HepG2 (cell line): ENCODE data around the gene TAF6L. TPM values are rescaled to one million over a fixed set of nuclear protein-coding genes. Genes with fewer than 3 reads are reported as not detected.
A peak's percentile ranks its signal among the peaks of the same experiment; 100 is the strongest.

ENCODE experiments used
- AKAP8 ChIP-seq: sonication (generic); formaldehyde crosslinking; IDR thresholded peaks from 2 replicates; pipeline ENCODE4 v1.5.1; 2020; ENCODE audit warnings: mild to moderate bottlenecking, missing genetic modification reagents
- DBP ChIP-seq: sonication (generic); formaldehyde crosslinking; IDR thresholded peaks from 2 replicates; pipeline ENCODE4 v1.4.0; 2020; ENCODE audit warnings: missing genetic modification reagents; ENCODE audit errors: not compliant biosample characterization
- E2F2 ChIP-seq: sonication (generic); formaldehyde crosslinking; IDR thresholded peaks from 2 replicates; pipeline ENCODE4 v1.4.0; 2020; ENCODE audit warnings: missing genetic modification reagents, borderline replicate concordance
- FIP1L1 ChIP-seq: fragments of 200-400 bp; formaldehyde crosslinking; IDR thresholded peaks from 2 replicates; pipeline ENCODE4 v1.6.1; 2018; ENCODE audit warnings: low read depth, mild to moderate bottlenecking, low read length, moderate library complexity, borderline replicate concordance; ENCODE audit not compliant: insufficient read depth
- MIXL1 ChIP-seq: IDR thresholded peaks from 2 replicates; pipeline ENCODE4 v1.6.1; 2016
- PREB ChIP-seq: sonication (generic); formaldehyde crosslinking; IDR thresholded peaks from 2 replicates; pipeline ENCODE4 v1.4.0; 2020; ENCODE audit warnings: missing genetic modification reagents
- REST ChIP-seq, 2 experiments: IDR thresholded peaks; 2 replicates each; pipeline ENCODE4 v1.6.1; 2011 to 2012; ENCODE audit warnings: low read length in 2 of 2, borderline replicate concordance in 1 of 2, low read depth in 1 of 2, mild to moderate bottlenecking in 1 of 2, moderate library complexity in 1 of 2
- SP5 ChIP-seq: IDR thresholded peaks from 2 replicates; pipeline ENCODE4 v1.6.1; 2016; ENCODE audit warnings: low read depth, borderline replicate concordance
- STAG1 ChIP-seq: sonication (generic); formaldehyde crosslinking; IDR thresholded peaks from 2 replicates; pipeline ENCODE4 v1.4.0; 2020; ENCODE audit warnings: missing genetic modification reagents
- TARDBP ChIP-seq: sonication (generic); formaldehyde crosslinking; IDR thresholded peaks from 2 replicates; pipeline ENCODE4 v1.8.0; 2022; ENCODE audit warnings: mild to moderate bottlenecking, missing genetic modification reagents
- TERF1 ChIP-seq: sonication (generic); formaldehyde crosslinking; IDR thresholded peaks from 2 replicates; pipeline ENCODE4 v1.8.0; 2022; ENCODE audit warnings: mild to moderate bottlenecking, missing genetic modification reagents, moderate library complexity
- ZBTB7B ChIP-seq: sonication (generic); formaldehyde crosslinking; IDR thresholded peaks from 2 replicates; pipeline ENCODE4 v1.4.0; 2020; ENCODE audit warnings: missing genetic modification reagents
- ZFP62 ChIP-seq: sonication (generic); formaldehyde crosslinking; IDR thresholded peaks from 2 replicates; pipeline ENCODE4 v1.4.0; 2020; ENCODE audit warnings: missing genetic modification reagents
- ZMYM3 ChIP-seq: sonication (generic); formaldehyde crosslinking; IDR thresholded peaks from 2 replicates; pipeline ENCODE4 v1.5.1; 2020; ENCODE audit warnings: mild to moderate bottlenecking, missing genetic modification reagents
- ZNF136 ChIP-seq: sonication (generic); formaldehyde crosslinking; IDR thresholded peaks from 2 replicates; pipeline ENCODE4 v1.8.1; 2022; ENCODE audit warnings: low read depth, mild to moderate bottlenecking, moderate library complexity, missing genetic modification reagents
- ZNF275 ChIP-seq: sonication (generic); formaldehyde crosslinking; IDR thresholded peaks from 2 replicates; pipeline ENCODE4 v1.8.0; 2022; ENCODE audit warnings: missing genetic modification reagents, mild to moderate bottlenecking, inconsistent platforms, borderline replicate concordance
- ZNF567 ChIP-seq: sonication (generic); formaldehyde crosslinking; IDR thresholded peaks from 2 replicates; pipeline ENCODE4 v1.8.1; 2023; ENCODE audit warnings: mild to moderate bottlenecking, missing genetic modification reagents, borderline replicate concordance
- ZNF672 ChIP-seq: sonication (generic); formaldehyde crosslinking; IDR thresholded peaks from 2 replicates; pipeline ENCODE4 v1.8.1; 2022; ENCODE audit warnings: missing genetic modification reagents
- ZNF773 ChIP-seq: sonication (generic); formaldehyde crosslinking; IDR thresholded peaks from 2 replicates; pipeline ENCODE4 v1.4.0; 2020; ENCODE audit warnings: missing genetic modification reagents, borderline replicate concordance
- polyA plus RNA-seq, 8 experiments: library from polyadenylated mRNA; depleted of rRNA in 3 of 8; stranded (reverse) in 7 of 8; unstranded in 1 of 8; fragments of >200 nt; fragmentation: Illumina TruSeq in 4 of 8; extraction: Trizol in 4 of 8; gene quantifications; 2 replicates each; pipeline versions ENCODE4 v1.2.1 to v1.2.3, GENCODE V29; 2011 to 2016; ENCODE audit warnings: low read depth in 4 of 8, missing spikeins in 1 of 8, mixed read lengths in 1 of 8; ENCODE audit not compliant: insufficient read depth in 1 of 8
- total RNA-seq, 5 experiments: library from RNA; depleted of rRNA; stranded (reverse); fragments of >200 nt; fragmentation: Illumina TruSeq; extraction: Trizol; gene quantifications; 2 replicates each; pipeline ENCODE4 v1.2.3, GENCODE V29; 2016; ENCODE audit warnings: low read depth in 1 of 5

Gene TAF6L
- total and polyA plus RNA-seq, 2 of the 13 experiments (the other 11 are each of a cell fraction or from before 2014, with no cell fraction given): 12.6 to 19.4 TPM

- TF ChIP-seq SP5 (CRISPR knock-in tag): peak; percentile 64; the same call in 1 of the 2 replicates
- peak; percentile 95 for TF ChIP-seq AKAP8 (CRISPR knock-in tag)
- TF ChIP-seq MIXL1 (CRISPR knock-in tag): peak; percentile 66; the same call in 1 of the 2 replicates
- TF ChIP-seq E2F2 (CRISPR knock-in tag): 0 out of 2 replicates have a peak, but pooled peaks have one; percentile 39
- peak in 1 of 2 experiments; percentile 81; a peak in 1 of 4 replicates for TF ChIP-seq REST (IDR thresholded peaks at IDR 0.05; ENCODE audit: borderline replicate concordance in 1 of 2, low read depth in 1 of 2, low read length in 2 of 2)
- TF ChIP-seq STAG1 (CRISPR knock-in tag): no peak
- TF ChIP-seq ZMYM3: no peak
- TF ChIP-seq ZNF567 (CRISPR knock-in tag): peak; percentile 83
- no peak for TF ChIP-seq PREB (CRISPR knock-in tag)
- TF ChIP-seq ZNF275 (CRISPR knock-in tag): peak; percentile 74; the same call in 1 of the 2 replicates
- peak; percentile 52; the same call in 1 of the 2 replicates for TF ChIP-seq TARDBP (CRISPR knock-in tag)
- peak; percentile 29 for TF ChIP-seq DBP (CRISPR knock-in tag)
- TF ChIP-seq TERF1: no peak
- TF ChIP-seq ZNF773: peak; percentile 79; the same call in 1 of the 2 replicates
- no peak for TF ChIP-seq ZNF672 (CRISPR knock-in tag)
- TF ChIP-seq ZFP62 (CRISPR knock-in tag): no peak
- TF ChIP-seq ZBTB7B (CRISPR knock-in tag): peak; percentile 74; the same call in 1 of the 2 replicates
- no peak for TF ChIP-seq ZNF136
- TF ChIP-seq FIP1L1: peak; percentile 77; the same call in 1 of the 2 replicates
Observed at GRCh38 chr11:62805076-62805892, 34.1 kb downstream of the TAF6L start, which contains the start of gene NXF1 (continued).
